ENCODE measurements around the gene CPN2.

DNA sequence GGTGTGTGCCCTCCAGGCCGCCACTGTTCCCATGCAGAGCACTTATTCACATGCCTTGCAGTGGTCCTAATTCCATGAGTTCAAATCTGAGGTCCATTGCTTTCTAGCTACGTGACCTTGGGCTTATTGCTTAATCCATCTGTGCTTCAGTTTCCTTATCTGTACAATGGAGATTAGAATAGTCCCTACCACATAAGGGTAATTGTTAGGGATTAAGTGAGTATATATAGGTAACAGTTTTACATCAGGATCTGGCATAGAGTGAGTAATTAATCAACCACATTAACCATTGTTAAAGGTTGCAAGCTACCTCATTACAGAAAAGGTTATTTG, 7.6 kb downstream of the CPN2 start:
- TF ChIP-seq GATA2 (IDR thresholded peaks at IDR 0.05; ENCODE audit: low read depth, low read length) (no peak), GATA3 (IDR thresholded peaks at IDR 0.05; ENCODE audit: low read depth, low read length) (no peak)
